HEK293T (cell line): ENCODE results near the gene POLR2C.

Experiments
- CTCF ChIA-PET: fragments of 350-600 bp; formaldehyde crosslinking; extraction: SDS; loops from one replicate; lab custom pipeline; 2021; ENCODE audit warnings: antibody characterized with exemption, inconsistent platforms; lab: Yijun Ruan, JAX
- POLR2A ChIA-PET: fragments of 350-600 bp; formaldehyde crosslinking; extraction: SDS; loops from one replicate; lab custom pipeline; 2020; ENCODE audit warnings: antibody characterized with exemption, inconsistent platforms; lab: Yijun Ruan, JAX
- DNase-seq: peaks from one replicate; pipeline ENCODE4 v3.0.0; 2012; ENCODE audit warnings: mixed read lengths; ENCODE audit errors: extremely low spot score
- ARNT ChIP-seq: fragments of 450-650 bp; IDR thresholded peaks from 2 replicates; pipeline ENCODE4 v1.6.1; 2017; ENCODE audit warnings: mild to moderate bottlenecking
- BHLHE40 ChIP-seq: fragments of 450-650 bp; IDR thresholded peaks from 2 replicates; pipeline ENCODE4 v1.6.1; 2016; ENCODE audit warnings: mild to moderate bottlenecking, moderate library complexity, borderline replicate concordance
- CTBP1 ChIP-seq: fragments of 450-650 bp; IDR thresholded peaks from 2 replicates; pipeline ENCODE4 v1.6.1; 2016; ENCODE audit warnings: borderline replicate concordance
- ELF4 ChIP-seq: fragments of 450-650 bp; IDR thresholded peaks from 2 replicates; pipeline ENCODE4 v1.6.1; 2017; ENCODE audit warnings: antibody characterized with exemption
- FOXA1 ChIP-seq: fragments of 450-650 bp; IDR thresholded peaks from 2 replicates; pipeline ENCODE4 v1.6.1; 2016; ENCODE audit warnings: mild to moderate bottlenecking
- FOXK2 ChIP-seq: fragments of 450-650 bp; IDR thresholded peaks from 2 replicates; pipeline ENCODE4 v1.6.1; 2016; ENCODE audit warnings: mild to moderate bottlenecking
- FOXM1 ChIP-seq: fragments of 450-650 bp; IDR thresholded peaks from 2 replicates; pipeline ENCODE4 v1.6.1; 2017; ENCODE audit warnings: mild to moderate bottlenecking, borderline replicate concordance
- HDGF ChIP-seq: fragments of 450-650 bp; IDR thresholded peaks from 2 replicates; pipeline ENCODE4 v1.6.1; 2017; ENCODE audit warnings: antibody characterized with exemption, borderline replicate concordance
- L3MBTL2 ChIP-seq: fragments of 450-650 bp; conservative IDR thresholded peaks from 2 replicates; pipeline ENCODE4 v1.6.1; 2016; ENCODE audit warnings: mild to moderate bottlenecking
- LEF1 ChIP-seq: fragments of 450-650 bp; IDR thresholded peaks from 2 replicates; pipeline ENCODE4 v1.6.1; 2017; ENCODE audit warnings: mild to moderate bottlenecking, borderline replicate concordance
- NFRKB ChIP-seq: fragments of 450-650 bp; IDR thresholded peaks from 2 replicates; pipeline ENCODE4 v1.6.1; 2016; ENCODE audit warnings: mild to moderate bottlenecking, moderate library complexity
- PKNOX1 ChIP-seq: fragments of 450-650 bp; IDR thresholded peaks from 2 replicates; pipeline ENCODE4 v1.6.1; 2016
- SP1 ChIP-seq: fragments of 450-650 bp; IDR thresholded peaks from 2 replicates; pipeline ENCODE4 v1.6.1; 2017
- SUZ12 ChIP-seq: fragments of 450-650 bp; IDR thresholded peaks from 2 replicates; pipeline ENCODE4 v1.6.1; 2016; ENCODE audit warnings: mild to moderate bottlenecking
- TARDBP ChIP-seq: fragments of 450-650 bp; IDR thresholded peaks from 2 replicates; pipeline ENCODE4 v1.6.1; 2016
- ZNF384 ChIP-seq: fragments of 450-650 bp; IDR thresholded peaks from 2 replicates; pipeline ENCODE4 v1.6.1; 2016

Gene POLR2C

GRCh38 chr16:57502048-57502775 lies 39.7 kb downstream of the POLR2C start:
- DNase-seq = no peak
- TF ChIP-seq LEF1 = no peak
- no peak for TF ChIP-seq FOXK2
- no peak for TF ChIP-seq FOXM1
- no peak for TF ChIP-seq HDGF
- POLR2A ChIA-PET = no interaction called here
- CTCF ChIA-PET = no interaction called here

- ChIA-PET POLR2A (interaction anchor here (1.4 kb wide), 1 partner anchor 56 kb away, joined by 3 read pairs; the partner anchor contains the start of genes CIAPIN1 and COQ9), CTCF (no interaction called here)
- TF ChIP-seq CTBP1 (no peak), HDGF (no peak), PKNOX1 (no peak), BHLHE40 (no peak), TARDBP (no peak), ELF4 (no peak), FOXA1 (no peak), LEF1 (no peak), SUZ12 (no peak), SP1 (no peak), ARNT (no peak), FOXK2 (no peak), ZNF384 (no peak), NFRKB (no peak), L3MBTL2 (no peak), FOXM1 (no peak)
- no peak for DNase-seq
Measured at GRCh38 chr16:57503366-57503765, 40.9 kb downstream of the POLR2C start.

GRCh38 chr16:57504001-57504400 lies 41.5 kb downstream of the POLR2C start:
- no peak for DNase-seq
- POLR2A ChIA-PET = interaction anchor here (1.4 kb wide), 1 partner anchor 57 kb away, joined by 3 read pairs; the partner anchor contains the start of genes CIAPIN1 and COQ9
- CTCF ChIA-PET = interaction anchor here (0.7 kb wide), 1 partner anchor 39 kb away, joined by 3 read pairs; no protein-coding TSS in a partner anchor
- no peak for TF ChIP-seq ZNF384
- TF ChIP-seq L3MBTL2 = no peak
- TF ChIP-seq PKNOX1 = no peak

- ChIA-PET POLR2A (interaction anchor here (1.4 kb wide), 1 partner anchor 57 kb away, joined by 3 read pairs; the partner anchor contains the start of genes CIAPIN1 and COQ9), CTCF (interaction anchor here (0.7 kb wide), 1 partner anchor 38 kb away, joined by 3 read pairs; no protein-coding TSS in a partner anchor)
- TF ChIP-seq FOXK2 (no peak), FOXA1 (no peak), FOXM1 (no peak), ARNT (no peak), ELF4 (no peak), NFRKB (no peak), BHLHE40 (no peak)
- no peak for DNase-seq
Measured at GRCh38 chr16:57504491-57504890, 42.0 kb downstream of the POLR2C start.

GRCh38 chr16:57505169-57505568 lies 42.7 kb downstream of the POLR2C start:
- ChIA-PET CTCF (interaction anchor here (0.9 kb wide), 1 partner anchor 43 kb away, joined by 3 read pairs; the partner anchor contains the start of gene POLR2C), POLR2A (no interaction called here)
- no peak for DNase-seq
- TF ChIP-seq BHLHE40 = no peak
- no peak for TF ChIP-seq HDGF
- TF ChIP-seq FOXA1 = no peak
- TF ChIP-seq NFRKB = no peak

GRCh38 chr16:57507136-57508034 lies 44.9 kb downstream of the POLR2C start:
- ChIA-PET POLR2A (no interaction called here), CTCF (interaction anchor here (0.5 kb wide), 1 partner anchor 89 kb away, joined by 3 read pairs; no protein-coding TSS in a partner anchor)
- DNase-seq = no peak
- no peak for TF ChIP-seq HDGF

GRCh38 chr16:57508035-57508425 lies 45.6 kb downstream of the POLR2C start:
- no peak for TF ChIP-seq TARDBP
- no peak for TF ChIP-seq ELF4
- TF ChIP-seq CTBP1 = no peak
- TF ChIP-seq L3MBTL2 = no peak
- no peak for TF ChIP-seq SP1
- TF ChIP-seq FOXK2 = no peak
- no peak for TF ChIP-seq ARNT
- TF ChIP-seq NFRKB = no peak
- no peak for TF ChIP-seq HDGF
- TF ChIP-seq PKNOX1 = no peak
- no peak for TF ChIP-seq SUZ12
- TF ChIP-seq FOXA1 = no peak
- no peak for TF ChIP-seq FOXM1
- no peak for TF ChIP-seq LEF1
- TF ChIP-seq BHLHE40 = no peak
- ChIA-PET CTCF (interaction anchor here (0.5 kb wide), 1 partner anchor 89 kb away, joined by 3 read pairs; no protein-coding TSS in a partner anchor), POLR2A (no interaction called here)
- no peak for DNase-seq
